Activated T-cell treated with anti-CD3 and anti-CD28 coated beads, Interleukin-2, amount 50 U/mL, for 72 hours (primary cell): ENCODE results near the gene MEIS1. TPM values are rescaled to one million over a fixed set of nuclear protein-coding genes. Genes with fewer than 3 reads are reported as not detected.

Source experiments
- ATAC-seq, 2 donors: fragments of 150-1000 bp; cut with Tn5 transposase; replicated peaks in 1 of 2; 2 replicates each; pipeline ENCODE4 v1.10.0; 2021; ENCODE audit warnings: moderate library complexity in 2 of 2, mild to moderate bottlenecking in 1 of 2
- DNase-seq, 2 donors: peaks; one replicate each; pipeline ENCODE4 v3.0.0; 2021 to 2022; ENCODE audit warnings: mixed read lengths in 1 of 2
- H3K27ac Mint-ChIP-seq: one replicate; pipeline ENCODE4 v1.8.0; 2022; ENCODE audit warnings: mild to moderate bottlenecking, moderate library complexity, mixed read lengths
- H3K27me3 Mint-ChIP-seq: one replicate; pipeline ENCODE4 v1.8.0; 2022; ENCODE audit warnings: low read depth, mixed read lengths
- H3K36me3 Mint-ChIP-seq, 2 donors: one replicate each; pipeline ENCODE4 v1.8.0; 2022; ENCODE audit warnings: mixed read lengths in 2 of 2, mild to moderate bottlenecking in 1 of 2; ENCODE audit not compliant: insufficient read depth in 2 of 2
- H3K4me1 Mint-ChIP-seq: one replicate; pipeline ENCODE4 v1.8.0; 2022; ENCODE audit warnings: low read depth, mixed read lengths
- H3K4me3 Mint-ChIP-seq, 2 donors: one replicate each; pipeline ENCODE4 v1.8.0; 2022; ENCODE audit warnings: mild to moderate bottlenecking in 2 of 2, mixed read lengths in 2 of 2, moderate library complexity in 2 of 2
- H3K9me3 Mint-ChIP-seq, 2 donors: one replicate each; pipeline ENCODE4 v1.8.0; 2022; ENCODE audit warnings: mixed read lengths in 2 of 2
- total RNA-seq, 2 donors: library from RNA; stranded (reverse); gene quantifications; one replicate each; pipeline ENCODE4 v1.2.3, GENCODE V29; 2022

Gene MEIS1
- total RNA-seq, 2 donors from 2014 or later: 0.34 TPM; not detected in 1

DNA sequence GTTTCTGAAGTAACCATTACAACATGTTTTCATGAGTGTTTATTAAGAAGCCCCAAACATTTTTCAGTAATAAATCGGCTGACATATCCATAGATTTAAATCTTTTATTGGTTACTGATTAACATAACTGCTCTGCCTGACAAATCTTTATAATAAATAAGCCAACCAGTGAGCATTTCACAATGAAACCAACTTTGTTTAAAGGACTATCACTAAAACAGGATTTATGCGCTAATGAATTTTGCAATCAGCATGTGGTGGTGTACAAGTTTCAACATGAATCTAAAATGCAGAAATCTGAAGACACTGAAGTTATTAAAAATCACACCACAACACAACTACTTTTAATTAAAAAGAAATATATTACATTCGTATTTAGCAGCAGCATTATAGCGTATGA, 166.7 kb downstream of the MEIS1 start:
- DNase-seq (no peak), ATAC-seq (no peak)
- Mint-ChIP-seq H3K27me3 (no peaks in the 10 kb centered on the region), H3K4me1 (no peaks in the 10 kb centered on the region), H3K36me3 (peaks cover 0 to 3% of the 10 kb centered on the region in 2 donors), H3K4me3 (no peak overlapping the region), H3K9me3 (no peaks in the 10 kb centered on the region), H3K27ac (no peak overlapping the region)

DNA sequence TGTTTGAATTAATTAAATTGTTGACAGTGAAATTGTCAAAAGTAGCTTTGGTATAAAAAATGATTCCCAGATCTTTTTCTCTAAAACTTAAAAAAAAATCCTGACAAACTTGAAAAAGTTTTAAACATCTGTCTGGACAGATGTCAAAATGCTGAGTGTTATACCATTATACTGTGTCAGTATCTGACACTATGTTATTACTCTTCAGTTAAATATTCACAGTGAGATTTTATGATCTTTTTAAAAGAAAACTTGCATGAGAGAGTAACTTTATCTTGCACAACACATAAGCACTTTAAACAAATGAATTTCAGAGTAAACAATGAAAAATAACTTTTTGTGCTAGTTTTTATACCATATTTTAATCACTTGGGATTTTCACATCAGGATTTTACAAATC, 167.4 kb downstream of the MEIS1 start:
- DNase-seq (no peak), ATAC-seq (no peak)
- Mint-ChIP-seq H3K9me3 (no peaks in the 10 kb centered on the region), H3K27ac (no peak overlapping the region), H3K36me3 (peaks cover 0 to 3% of the 10 kb centered on the region in 2 donors), H3K4me1 (no peaks in the 10 kb centered on the region), H3K27me3 (no peaks in the 10 kb centered on the region), H3K4me3 (no peak overlapping the region)

DNA sequence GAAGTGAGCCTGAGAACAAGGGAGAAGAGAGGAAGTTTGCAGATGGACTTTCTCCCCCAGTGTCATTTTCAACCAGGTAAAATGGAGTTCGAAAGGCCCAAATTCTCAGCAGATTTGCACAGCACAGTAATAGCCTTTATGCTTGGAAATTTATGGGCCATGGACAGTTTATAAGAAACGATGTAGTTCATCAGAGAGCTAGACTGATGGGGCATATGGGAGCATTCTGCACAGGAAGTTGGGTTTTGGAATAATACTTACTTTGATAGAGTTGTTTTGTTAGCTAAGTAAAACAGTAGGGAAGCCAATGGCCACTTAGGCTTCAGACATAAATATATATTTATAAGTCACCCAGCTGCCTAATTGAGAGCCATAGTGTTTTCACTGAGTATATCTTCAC, 169.4 kb downstream of the MEIS1 start:
- no peaks in the 10 kb centered on the region for H3K27me3 Mint-ChIP-seq
- ATAC-seq: no peak
- peaks cover 0 to 3% of the 10 kb centered on the region in 2 donors for H3K36me3 Mint-ChIP-seq

GRCh38 chr2:66604976-66605375, 170.1 kb downstream of the MEIS1 start:
- H3K4me3 Mint-ChIP-seq: no peak overlapping the region
- peaks cover 0 to 3% of the 10 kb centered on the region in 2 donors for H3K36me3 Mint-ChIP-seq
- no peaks in the 10 kb centered on the region for H3K4me1 Mint-ChIP-seq
- no peak overlapping the region for H3K27ac Mint-ChIP-seq
- peaks cover 0 to 2% of the 10 kb centered on the region in 2 donors for H3K9me3 Mint-ChIP-seq
- no peak for ATAC-seq
- H3K27me3 Mint-ChIP-seq: no peaks in the 10 kb centered on the region
- no peak for DNase-seq

More for the DNA sequence above, 169.4 kb downstream of the MEIS1 start:
- Mint-ChIP-seq H3K27ac (no peak overlapping the region), H3K4me3 (no peak overlapping the region), H3K9me3 (peaks cover 0 to 2% of the 10 kb centered on the region in 2 donors), H3K4me1 (no peaks in the 10 kb centered on the region)
- DNase-seq: no peak

- Mint-ChIP-seq H3K9me3 (peaks cover 0 to 3% of the 10 kb centered on the region in 2 donors), H3K27ac (no peak overlapping the region), H3K4me3 (no peak overlapping the region), H3K4me1 (no peaks in the 10 kb centered on the region), H3K27me3 (no peaks in the 10 kb centered on the region), H3K36me3 (peaks cover 0 to 3% of the 10 kb centered on the region in 2 donors)
- DNase-seq (no peak), ATAC-seq (no peak)
Measured at GRCh38 chr2:66607152-66607551, 172.2 kb downstream of the MEIS1 start.
